Measurements from ENCODE around the gene CHST2.

GRCh38 chr3:143099690-143100089 is 19.9 kb upstream of the CHST2 start:
- TF ChIP-seq, protein P1, sequence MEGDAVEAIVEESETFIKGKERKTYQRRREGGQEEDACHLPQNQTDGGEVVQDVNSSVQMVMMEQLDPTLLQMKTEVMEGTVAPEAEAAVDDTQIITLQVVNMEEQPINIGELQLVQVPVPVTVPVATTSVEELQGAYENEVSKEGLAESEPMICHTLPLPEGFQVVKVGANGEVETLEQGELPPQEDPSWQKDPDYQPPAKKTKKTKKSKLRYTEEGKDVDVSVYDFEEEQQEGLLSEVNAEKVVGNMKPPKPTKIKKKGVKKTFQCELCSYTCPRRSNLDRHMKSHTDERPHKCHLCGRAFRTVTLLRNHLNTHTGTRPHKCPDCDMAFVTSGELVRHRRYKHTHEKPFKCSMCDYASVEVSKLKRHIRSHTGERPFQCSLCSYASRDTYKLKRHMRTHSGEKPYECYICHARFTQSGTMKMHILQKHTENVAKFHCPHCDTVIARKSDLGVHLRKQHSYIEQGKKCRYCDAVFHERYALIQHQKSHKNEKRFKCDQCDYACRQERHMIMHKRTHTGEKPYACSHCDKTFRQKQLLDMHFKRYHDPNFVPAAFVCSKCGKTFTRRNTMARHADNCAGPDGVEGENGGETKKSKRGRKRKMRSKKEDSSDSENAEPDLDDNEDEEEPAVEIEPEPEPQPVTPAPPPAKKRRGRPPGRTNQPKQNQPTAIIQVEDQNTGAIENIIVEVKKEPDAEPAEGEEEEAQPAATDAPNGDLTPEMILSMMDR (IDR thresholded peaks at IDR 0.05; ENCODE audit: borderline replicate concordance, extremely low read depth, low read length, poor library complexity, severe bottlenecking): no peak
- TF ChIP-seq EZH2 (IDR thresholded peaks at IDR 0.05; ENCODE audit: borderline replicate concordance, low read depth, low read length, severe bottlenecking): no peak

All from DND-41 (cell line).